ENCODE results near the gene BLVRB. TPM values are rescaled to one million over a fixed set of nuclear protein-coding genes. Genes with fewer than 3 reads are reported as not detected.

The BLVRB gene
- polyA plus RNA-seq, 1 of the 3 experiments (the other 2 are of a cell fraction), result 85.9 TPM

GRCh38 chr19:40510526-40511115, 45.1 kb upstream of the BLVRB start:
- Histone ChIP-seq H2AFZ (ENCODE audit: low read depth) (no peak overlapping the region), H3K79me2 (ENCODE audit: insufficient read depth) (no peaks in the 10 kb centered on the region), H3K27ac (ENCODE audit: low read depth in 2 of 2, low read length in 1 of 2) (no peak overlapping the region), H4K20me1 (ENCODE audit: insufficient read depth) (no peaks in the 10 kb centered on the region), H3K9me2 (no peaks in the 10 kb centered on the region), H3K9me3 (no peaks in the 10 kb centered on the region), H3K4me1 (ENCODE audit: control insufficient read depth in 1 of 2, insufficient read depth in 2 of 2, low read depth in 1 of 2, low read length in 1 of 2) (no peaks in the 10 kb centered on the region), H3K36me3 (replicated peaks in 1 of 2; ENCODE audit: control insufficient read depth in 1 of 2, insufficient read depth in 2 of 2, low read length in 1 of 2) (no peaks in the 10 kb centered on the region), H3K4me3 (ENCODE audit: low read depth in 2 of 2, low read length in 1 of 2) (no peak overlapping the region), H3F3A (replicated peaks; ENCODE audit: insufficient read depth) (no peaks in the 10 kb centered on the region), H3K9ac (no peak overlapping the region), H3K27me3 (ENCODE audit: insufficient read depth) (no peaks in the 10 kb centered on the region; the same call in 1 of the 2 replicates), H3K4me2 (no peak overlapping the region)
- POLR2A ChIA-PET, result no interaction called here
- 88% methylated on average over 7 of the region's 7 CpGs for WGBS (ENCODE audit: low lambda C conversion rate)
- no peak for TF ChIP-seq REST (IDR thresholded peaks at IDR 0.05; ENCODE audit: low read depth, low read length)
- DNase-seq, result no peak
- CTCF ChIA-PET, result interaction anchor here (1.3 to 1.8 kb wide), 3 partner anchors 13 to 124 kb away, joined by 3 to 4 read pairs (median 3); no protein-coding TSS in a partner anchor

- WGBS (ENCODE audit: low lambda C conversion rate), result 72% methylated on average over 8 of the region's 8 CpGs
Measured at GRCh38 chr19:40508739-40509260, 43.3 kb upstream of the BLVRB start.

More at GRCh38 chr19:40508739-40509260, 43.3 kb upstream of the BLVRB start:
- TF ChIP-seq TCF12 (IDR thresholded peaks at IDR 0.05), result no peak
- no peak for TF ChIP-seq USF2 (IDR thresholded peaks at IDR 0.05; ENCODE audit: borderline replicate concordance, low read depth, low read length)
- no peak for TF ChIP-seq TAF1 (IDR thresholded peaks at IDR 0.05; ENCODE audit: borderline replicate concordance, low read depth, low read length)
- no peak for TF ChIP-seq ELF1 (IDR thresholded peaks at IDR 0.05)
- no peak for TF ChIP-seq FOSL2 (IDR thresholded peaks at IDR 0.05; ENCODE audit: borderline replicate concordance, low read depth)
- no peak for TF ChIP-seq NRF1 (IDR thresholded peaks at IDR 0.05; ENCODE audit: low read depth, low read length)
- no peak for TF ChIP-seq TEAD4 (IDR thresholded peaks at IDR 0.05; ENCODE audit: borderline replicate concordance, insufficient read depth)
- no peak for TF ChIP-seq YY1 (IDR thresholded peaks at IDR 0.05; ENCODE audit: low read depth)
- no peak for TF ChIP-seq SIN3A (IDR thresholded peaks at IDR 0.05; ENCODE audit: borderline replicate concordance, low read depth, low read length)
- Histone ChIP-seq H3K4me2 (no peak overlapping the region), H2AFZ (ENCODE audit: low read depth) (no peak overlapping the region), H3K36me3 (replicated peaks in 1 of 2; ENCODE audit: control insufficient read depth in 1 of 2, insufficient read depth in 2 of 2, low read length in 1 of 2) (no peaks in the 10 kb centered on the region), H3K9me2 (no peaks in the 10 kb centered on the region), H3K4me3 (ENCODE audit: low read depth in 2 of 2, low read length in 1 of 2) (no peak overlapping the region), H3K27me3 (ENCODE audit: insufficient read depth) (no peaks in the 10 kb centered on the region; the same call in 1 of the 2 replicates), H3K27ac (ENCODE audit: low read depth in 2 of 2, low read length in 1 of 2) (no peak overlapping the region), H4K20me1 (ENCODE audit: insufficient read depth) (no peaks in the 10 kb centered on the region), H3F3A (replicated peaks; ENCODE audit: insufficient read depth) (no peaks in the 10 kb centered on the region), H3K9me3 (no peaks in the 10 kb centered on the region), H3K9ac (no peak overlapping the region), H3K79me2 (ENCODE audit: insufficient read depth) (no peaks in the 10 kb centered on the region), H3K4me1 (ENCODE audit: control insufficient read depth in 1 of 2, insufficient read depth in 2 of 2, low read depth in 1 of 2, low read length in 1 of 2) (no peaks in the 10 kb centered on the region)
- no peak for DNase-seq
- ChIA-PET POLR2A (interaction anchor here (0.5 kb wide), 1 partner anchor 909 kb away, joined by 5 read pairs; no protein-coding TSS in a partner anchor), CTCF (interaction anchor here (1.2 to 1.8 kb wide), 3 partner anchors 19 to 40 kb away, joined by 3 to 4 read pairs (median 4); no protein-coding TSS in a partner anchor)

All from SK-N-SH (cell line).